Activated naive CD4-positive, alpha-beta T cell treated with anti-CD3 and anti-CD28 coated beads, Interleukin-2, amount 10 ng/mL, durations not matched to agents 7 days and 5 days (primary cell): ENCODE data around the gene RBM15B.

Experiments used
- CTCF ChIA-PET: fragments of 350-600 bp; sonication (Branson Sonifier 250); formaldehyde crosslinking; loops from one replicate; lab custom pipeline; 2021; ENCODE audit warnings: antibody characterized with exemption; lab: Charles Lee
- DNase-seq: peaks from one replicate; pipeline ENCODE4 v3.0.0-alpha.2; 2020
- H3K27ac Mint-ChIP-seq: one replicate; pipeline ENCODE4 v1.8.0; 2021; ENCODE audit warnings: mild to moderate bottlenecking, moderate library complexity, mixed read lengths
- H3K27me3 Mint-ChIP-seq: one replicate; pipeline ENCODE4 v1.8.0; 2021; ENCODE audit warnings: mild to moderate bottlenecking, mixed read lengths
- H3K36me3 Mint-ChIP-seq: one replicate; pipeline ENCODE4 v1.8.0; 2021; ENCODE audit warnings: mixed read lengths
- H3K4me1 Mint-ChIP-seq: one replicate; pipeline ENCODE4 v1.8.0; 2021; ENCODE audit warnings: mixed read lengths
- H3K4me3 Mint-ChIP-seq: one replicate; pipeline ENCODE4 v1.8.0; 2021; ENCODE audit warnings: mild to moderate bottlenecking, moderate library complexity, mixed read lengths
- H3K9me3 Mint-ChIP-seq: one replicate; pipeline ENCODE4 v1.8.0; 2021; ENCODE audit warnings: mixed read lengths

Gene RBM15B, protein sequence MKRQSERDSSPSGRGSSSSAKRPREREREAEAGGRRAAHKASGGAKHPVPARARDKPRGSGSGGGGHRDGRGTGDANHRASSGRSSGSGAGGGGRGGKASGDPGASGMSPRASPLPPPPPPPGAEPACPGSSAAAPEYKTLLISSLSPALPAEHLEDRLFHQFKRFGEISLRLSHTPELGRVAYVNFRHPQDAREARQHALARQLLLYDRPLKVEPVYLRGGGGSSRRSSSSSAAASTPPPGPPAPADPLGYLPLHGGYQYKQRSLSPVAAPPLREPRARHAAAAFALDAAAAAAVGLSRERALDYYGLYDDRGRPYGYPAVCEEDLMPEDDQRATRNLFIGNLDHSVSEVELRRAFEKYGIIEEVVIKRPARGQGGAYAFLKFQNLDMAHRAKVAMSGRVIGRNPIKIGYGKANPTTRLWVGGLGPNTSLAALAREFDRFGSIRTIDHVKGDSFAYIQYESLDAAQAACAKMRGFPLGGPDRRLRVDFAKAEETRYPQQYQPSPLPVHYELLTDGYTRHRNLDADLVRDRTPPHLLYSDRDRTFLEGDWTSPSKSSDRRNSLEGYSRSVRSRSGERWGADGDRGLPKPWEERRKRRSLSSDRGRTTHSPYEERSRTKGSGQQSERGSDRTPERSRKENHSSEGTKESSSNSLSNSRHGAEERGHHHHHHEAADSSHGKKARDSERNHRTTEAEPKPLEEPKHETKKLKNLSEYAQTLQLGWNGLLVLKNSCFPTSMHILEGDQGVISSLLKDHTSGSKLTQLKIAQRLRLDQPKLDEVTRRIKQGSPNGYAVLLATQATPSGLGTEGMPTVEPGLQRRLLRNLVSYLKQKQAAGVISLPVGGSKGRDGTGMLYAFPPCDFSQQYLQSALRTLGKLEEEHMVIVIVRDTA

GRCh38 chr3:51391075-51391565 lies at the start of gene RBM15B:
TSS of gene RBM15B (plus strand) at chr3:51391285. CDS start at chr3:51391400, 115 bp downstream.
- peaks cover 78% of the 10 kb centered on the region for H3K4me1 Mint-ChIP-seq
- peak within 1 kb of the TSS; percentile 93 for H3K27ac Mint-ChIP-seq
- no peaks in the 10 kb centered on the region for H3K27me3 Mint-ChIP-seq
- CTCF ChIA-PET = interaction anchor here (3.3 to 4.4 kb wide), 2 partner anchors 290 to 775 kb away, joined by 31 to 40 read pairs; partner anchors contain the start of gene MAPKAPK3
- peak within 1 kb of the TSS; percentile 82 for H3K4me3 Mint-ChIP-seq
- peak; percentile 98 for DNase-seq
- peaks cover 52% of the 10 kb centered on the region for H3K36me3 Mint-ChIP-seq
- no peaks in the 10 kb centered on the region for H3K9me3 Mint-ChIP-seq

DNA sequence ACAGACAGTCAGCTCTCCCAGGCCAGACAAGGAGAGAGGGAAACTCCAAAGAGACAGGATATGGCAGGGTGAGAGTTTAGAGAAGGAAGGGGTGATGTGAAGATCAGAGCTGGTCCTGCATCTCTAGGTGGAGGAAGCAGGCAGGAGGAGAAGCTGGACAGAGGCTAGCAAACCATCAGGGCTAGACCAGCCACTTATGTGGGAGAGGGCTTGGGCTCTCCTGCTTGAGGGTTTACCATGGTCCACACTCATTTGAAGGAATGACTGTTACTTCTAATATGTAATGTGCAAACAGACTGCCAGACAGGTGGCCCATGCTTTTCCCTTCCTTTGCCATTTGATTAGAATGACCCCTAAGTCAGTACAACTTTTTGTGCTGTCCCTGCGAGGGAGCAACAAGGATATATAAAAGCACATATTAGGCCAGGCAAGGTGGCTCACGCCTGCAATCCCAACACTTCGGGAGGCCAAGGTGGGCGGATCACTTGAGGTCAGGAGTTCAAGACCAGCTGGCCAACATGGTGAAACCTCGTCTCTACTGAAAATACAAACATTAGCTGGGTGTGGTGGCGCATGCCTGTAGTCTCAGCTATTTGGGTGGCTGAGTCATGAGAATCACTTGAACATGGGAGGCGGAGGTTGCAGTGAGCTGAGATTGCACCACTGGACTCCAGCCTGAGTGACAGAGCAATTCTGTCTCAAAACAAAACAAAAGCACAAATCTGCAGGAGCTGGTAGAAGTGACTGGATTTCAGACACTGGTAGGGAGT lies 47.0 kb upstream of the RBM15B start:
- Mint-ChIP-seq H3K4me1 (no peaks in the 10 kb centered on the region), H3K27ac (no peak overlapping the region), H3K4me3 (no peak overlapping the region), H3K36me3 (no peaks in the 10 kb centered on the region), H3K9me3 (no peaks in the 10 kb centered on the region), H3K27me3 (peaks cover 5% of the 10 kb centered on the region)
- no peak for DNase-seq
- CTCF ChIA-PET = no interaction called here

DNA sequence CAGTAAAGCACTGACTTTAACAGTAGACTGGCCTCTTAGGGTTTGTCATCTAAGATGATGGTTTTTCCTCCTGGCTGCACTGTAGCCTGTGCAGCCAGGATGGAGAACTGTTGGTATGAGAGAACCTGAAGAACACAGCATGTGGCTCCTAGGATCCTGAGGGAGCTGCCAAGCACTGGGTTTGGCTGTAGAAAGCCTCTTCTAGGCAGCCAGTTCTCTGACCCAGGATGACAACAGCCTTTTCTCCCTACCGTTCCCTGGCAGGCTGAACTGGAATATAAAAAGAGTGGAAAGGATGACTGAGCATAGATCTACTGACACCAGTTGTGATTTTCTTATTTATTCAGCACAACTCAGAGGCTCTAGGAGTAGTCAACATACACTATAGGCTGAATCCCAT lies 40.3 kb upstream of the RBM15B start:
- no peak overlapping the region for H3K4me3 Mint-ChIP-seq
- H3K27ac Mint-ChIP-seq = no peak overlapping the region
- DNase-seq = no peak
- CTCF ChIA-PET = no interaction called here
- H3K27me3 Mint-ChIP-seq = peaks cover 5% of the 10 kb centered on the region
- H3K36me3 Mint-ChIP-seq = no peaks in the 10 kb centered on the region
- no peaks in the 10 kb centered on the region for H3K9me3 Mint-ChIP-seq
- H3K4me1 Mint-ChIP-seq = no peaks in the 10 kb centered on the region

- CTCF ChIA-PET = interaction anchor here (0.9 kb wide), 1 partner anchor 94 kb away, joined by 3 read pairs; no protein-coding TSS in a partner anchor
- no peak overlapping the region for H3K27ac Mint-ChIP-seq
- H3K36me3 Mint-ChIP-seq = no peaks in the 10 kb centered on the region
- no peaks in the 10 kb centered on the region for H3K4me1 Mint-ChIP-seq
- H3K4me3 Mint-ChIP-seq = no peak overlapping the region
- no peak for DNase-seq
- no peaks in the 10 kb centered on the region for H3K9me3 Mint-ChIP-seq
- H3K27me3 Mint-ChIP-seq = peaks cover 5% of the 10 kb centered on the region
Observed at GRCh38 chr3:51353131-51353530, 38.0 kb upstream of the RBM15B start.

GRCh38 chr3:51353691-51354090 lies 37.4 kb upstream of the RBM15B start:
- Mint-ChIP-seq H3K36me3 (no peaks in the 10 kb centered on the region), H3K27ac (no peak overlapping the region), H3K27me3 (peaks cover under 1% of the 10 kb centered on the region), H3K4me3 (no peak overlapping the region), H3K4me1 (no peaks in the 10 kb centered on the region), H3K9me3 (no peaks in the 10 kb centered on the region)
- DNase-seq = no peak
- CTCF ChIA-PET = no interaction called here

- Mint-ChIP-seq H3K27me3 (no peaks in the 10 kb centered on the region), H3K27ac (no peak overlapping the region), H3K36me3 (no peaks in the 10 kb centered on the region), H3K4me1 (no peaks in the 10 kb centered on the region), H3K4me3 (no peak overlapping the region), H3K9me3 (no peaks in the 10 kb centered on the region)
- no peak for DNase-seq
- CTCF ChIA-PET = no interaction called here
Observed at GRCh38 chr3:51354172-51354571, 36.9 kb upstream of the RBM15B start.

- H3K4me1 Mint-ChIP-seq = no peaks in the 10 kb centered on the region
- CTCF ChIA-PET = no interaction called here
Observed at GRCh38 chr3:51354731-51355615, 36.1 kb upstream of the RBM15B start.

GRCh38 chr3:51355891-51356578 lies 35.0 kb upstream of the RBM15B start:
- H3K27ac Mint-ChIP-seq = no peak overlapping the region
- H3K27me3 Mint-ChIP-seq = no peaks in the 10 kb centered on the region
- no peaks in the 10 kb centered on the region for H3K4me1 Mint-ChIP-seq
- DNase-seq = no peak
- H3K36me3 Mint-ChIP-seq = no peaks in the 10 kb centered on the region
- H3K4me3 Mint-ChIP-seq = no peak overlapping the region
- no peaks in the 10 kb centered on the region for H3K9me3 Mint-ChIP-seq
- CTCF ChIA-PET = no interaction called here

More at GRCh38 chr3:51354731-51355615, 36.1 kb upstream of the RBM15B start:
- no peak for DNase-seq
- Mint-ChIP-seq H3K27ac (no peak overlapping the region), H3K36me3 (no peaks in the 10 kb centered on the region), H3K4me3 (no peak overlapping the region), H3K27me3 (no peaks in the 10 kb centered on the region), H3K9me3 (no peaks in the 10 kb centered on the region)

DNA sequence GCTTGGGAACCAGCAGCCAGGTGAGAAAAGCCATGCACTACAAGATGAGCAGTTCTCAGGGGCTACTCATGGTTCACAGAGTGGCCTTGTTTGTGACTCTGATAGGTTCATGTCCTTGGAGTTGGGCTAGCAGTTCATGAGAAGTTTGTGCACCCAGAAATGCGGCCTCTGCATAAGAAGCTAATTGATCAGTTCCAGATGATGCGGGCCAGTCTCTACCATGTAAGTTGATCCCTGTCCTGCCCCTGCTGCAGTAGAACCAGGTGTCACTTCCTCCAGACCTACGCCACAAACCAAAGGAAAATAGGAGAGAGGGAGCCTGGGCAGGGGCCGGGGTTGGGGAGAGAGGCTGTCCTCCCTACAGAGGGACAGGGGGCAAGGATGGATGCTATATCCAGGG lies 33.2 kb upstream of the RBM15B start:
- Mint-ChIP-seq H3K27ac (no peak overlapping the region), H3K27me3 (no peaks in the 10 kb centered on the region), H3K36me3 (no peaks in the 10 kb centered on the region), H3K4me3 (no peak overlapping the region), H3K4me1 (no peaks in the 10 kb centered on the region), H3K9me3 (no peaks in the 10 kb centered on the region)
- DNase-seq = no peak
- CTCF ChIA-PET = no interaction called here

- Mint-ChIP-seq H3K4me1 (no peaks in the 10 kb centered on the region), H3K27me3 (no peaks in the 10 kb centered on the region), H3K9me3 (no peaks in the 10 kb centered on the region), H3K4me3 (no peak overlapping the region), H3K36me3 (no peaks in the 10 kb centered on the region), H3K27ac (no peak overlapping the region)
- no peak for DNase-seq
- CTCF ChIA-PET = no interaction called here
Observed at GRCh38 chr3:51358981-51359380, 32.1 kb upstream of the RBM15B start.

DNA sequence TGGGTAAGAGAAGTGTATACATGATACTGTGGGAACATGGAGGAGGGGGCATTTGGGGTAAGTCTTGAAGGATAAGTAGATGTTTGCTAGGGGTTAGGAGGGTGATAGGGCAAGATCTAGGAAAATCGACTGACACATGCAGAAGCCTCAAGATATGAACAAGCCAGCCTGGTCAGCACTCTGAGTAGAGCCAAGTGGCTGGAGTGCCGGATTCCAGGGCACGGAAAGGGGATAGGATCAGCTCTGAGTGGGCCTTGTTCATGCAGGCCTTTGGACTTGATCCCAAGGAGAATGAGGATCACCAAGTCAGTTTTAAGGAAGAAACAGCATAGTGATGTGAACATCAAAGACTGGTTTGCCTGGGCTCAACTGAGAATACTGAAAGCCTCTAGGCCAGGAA lies 30.3 kb upstream of the RBM15B start:
- Mint-ChIP-seq H3K36me3 (no peaks in the 10 kb centered on the region), H3K4me1 (no peaks in the 10 kb centered on the region), H3K27ac (no peak overlapping the region), H3K4me3 (no peak overlapping the region), H3K9me3 (no peaks in the 10 kb centered on the region), H3K27me3 (no peaks in the 10 kb centered on the region)
- CTCF ChIA-PET = no interaction called here
- no peak for DNase-seq

DNA sequence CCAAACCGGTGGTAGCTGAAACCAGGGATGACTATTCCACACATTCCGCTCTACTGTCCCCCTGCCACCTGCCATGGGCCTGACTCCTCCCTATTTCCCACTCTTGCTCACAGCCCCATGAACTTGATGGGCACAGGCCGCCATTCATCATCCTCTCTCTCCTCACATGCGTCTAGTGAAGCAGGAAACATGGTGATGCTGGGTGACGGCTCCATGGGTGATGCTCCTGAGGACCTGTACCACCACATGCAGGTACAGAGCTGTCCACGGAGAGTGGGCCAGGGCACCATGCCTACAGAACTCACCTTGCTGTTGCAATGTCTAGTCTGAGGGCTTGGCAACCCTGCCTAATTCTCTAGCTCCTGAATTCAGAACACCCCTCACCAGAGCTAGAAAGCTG lies 29.3 kb upstream of the RBM15B start:
- no peaks in the 10 kb centered on the region for H3K36me3 Mint-ChIP-seq
- no peak for DNase-seq
- no peak overlapping the region for H3K4me3 Mint-ChIP-seq
- CTCF ChIA-PET = no interaction called here
- H3K27ac Mint-ChIP-seq = no peak overlapping the region
- no peaks in the 10 kb centered on the region for H3K27me3 Mint-ChIP-seq
- H3K9me3 Mint-ChIP-seq = no peaks in the 10 kb centered on the region
- H3K4me1 Mint-ChIP-seq = no peaks in the 10 kb centered on the region

- H3K9me3 Mint-ChIP-seq = no peaks in the 10 kb centered on the region
- CTCF ChIA-PET = interaction anchor here (1.1 kb wide), 1 partner anchor 391 kb away, joined by 3 read pairs; no protein-coding TSS in a partner anchor
- no peaks in the 10 kb centered on the region for H3K27me3 Mint-ChIP-seq
Observed at GRCh38 chr3:51362476-51362875, 28.6 kb upstream of the RBM15B start.

More at GRCh38 chr3:51362476-51362875, 28.6 kb upstream of the RBM15B start:
- H3K27ac Mint-ChIP-seq = no peak overlapping the region
- no peaks in the 10 kb centered on the region for H3K36me3 Mint-ChIP-seq
- H3K4me1 Mint-ChIP-seq = no peaks in the 10 kb centered on the region
- no peak overlapping the region for H3K4me3 Mint-ChIP-seq
- no peak for DNase-seq
